Measurements from ENCODE around the gene THSD7A. TPM values are rescaled to one million over a fixed set of nuclear protein-coding genes. Genes with fewer than 3 reads are reported as not detected.

THSD7A gene
- total and polyA plus RNA-seq, 10 of the 15 experiments (the other 5 are each of a cell fraction or from before 2014, with no cell fraction given): 0.03 to 0.09 (median 0.03) TPM; not detected in 7

DNA sequence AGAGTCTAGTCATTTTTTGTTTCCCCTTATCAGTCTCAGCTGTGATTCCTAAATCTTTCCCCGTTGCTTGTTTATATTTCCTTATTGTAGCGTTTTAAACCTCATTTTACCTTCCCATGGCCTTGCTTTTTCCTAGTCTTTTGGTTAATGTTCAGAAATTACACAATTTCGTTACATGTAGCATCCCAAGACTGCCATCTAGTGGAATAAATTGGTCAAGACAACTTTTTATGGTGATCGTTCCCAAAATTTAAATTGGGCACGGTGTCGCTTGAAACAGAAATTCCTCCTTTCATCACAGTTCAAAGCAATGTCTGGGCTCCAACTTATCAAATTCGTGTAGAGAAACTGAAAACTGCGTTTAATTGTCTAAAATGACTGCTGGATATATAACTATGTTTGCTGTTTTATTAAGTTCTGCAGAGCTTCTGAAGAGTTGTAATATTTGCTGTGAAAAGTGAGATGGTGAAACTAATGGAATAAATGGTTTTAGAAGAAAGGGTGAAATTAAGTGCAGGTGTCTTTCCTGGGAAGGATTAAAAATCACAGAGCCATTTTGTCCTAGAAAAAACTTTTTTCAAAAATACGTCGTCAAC, 488.1 kb downstream of the THSD7A start:
- Histone ChIP-seq H3K27me3 (replicated peaks in 1 of 2; ENCODE audit: control insufficient read depth in 2 of 2, insufficient read depth in 2 of 2, low read length in 1 of 2) (no peaks in the 10 kb centered on the region; a peak in 1 of 4 replicates), H2AFZ (ENCODE audit: control insufficient read depth, low read depth, low read length) (no peak overlapping the region), H3K4me2 (ENCODE audit: control insufficient read depth, insufficient read depth) (no peak overlapping the region), H3K9ac (ENCODE audit: control insufficient read depth, insufficient read depth, low read length) (no peak overlapping the region), H3K4me3 (no peak overlapping the region), H3K4me1 (ENCODE audit: control insufficient read depth, insufficient read depth, low read length) (no peaks in the 10 kb centered on the region), H3K27ac (ENCODE audit: control insufficient read depth, insufficient read depth) (no peak overlapping the region), H3K9me3 (replicated peaks; ENCODE audit: control insufficient read depth, insufficient read depth, low read length) (no peaks in the 10 kb centered on the region), H3K79me2 (ENCODE audit: control insufficient read depth, insufficient read depth, low read length) (no peaks in the 10 kb centered on the region), H4K20me1 (ENCODE audit: control insufficient read depth, insufficient read depth) (no peaks in the 10 kb centered on the region), H3K36me3 (ENCODE audit: control insufficient read depth in 2 of 2, insufficient read depth in 2 of 2, low read length in 1 of 2) (no peaks in the 10 kb centered on the region)
- TF ChIP-seq, protein P1, sequence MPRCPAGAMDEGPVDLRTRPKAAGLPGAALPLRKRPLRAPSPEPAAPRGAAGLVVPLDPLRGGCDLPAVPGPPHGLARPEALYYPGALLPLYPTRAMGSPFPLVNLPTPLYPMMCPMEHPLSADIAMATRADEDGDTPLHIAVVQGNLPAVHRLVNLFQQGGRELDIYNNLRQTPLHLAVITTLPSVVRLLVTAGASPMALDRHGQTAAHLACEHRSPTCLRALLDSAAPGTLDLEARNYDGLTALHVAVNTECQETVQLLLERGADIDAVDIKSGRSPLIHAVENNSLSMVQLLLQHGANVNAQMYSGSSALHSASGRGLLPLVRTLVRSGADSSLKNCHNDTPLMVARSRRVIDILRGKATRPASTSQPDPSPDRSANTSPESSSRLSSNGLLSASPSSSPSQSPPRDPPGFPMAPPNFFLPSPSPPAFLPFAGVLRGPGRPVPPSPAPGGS (IDR thresholded peaks at IDR 0.05; ENCODE audit: borderline replicate concordance, insufficient read depth, low read depth, low read length, poor library complexity, severe bottlenecking): no peak
- TF ChIP-seq SMC3 (IDR thresholded peaks at IDR 0.05; ENCODE audit: borderline replicate concordance, low read length) (peak; percentile 32; the same call in 1 of the 2 replicates), FOXM1 (IDR thresholded peaks at IDR 0.05; ENCODE audit: low read depth, low read length) (no peak), CBFB (IDR thresholded peaks at IDR 0.05; ENCODE audit: low read depth) (no peak), NBN (IDR thresholded peaks at IDR 0.05) (no peak), MYB (IDR thresholded peaks at IDR 0.05; ENCODE audit: borderline replicate concordance, low read depth, low read length) (no peak), SMAD5 (IDR thresholded peaks at IDR 0.05; ENCODE audit: low read depth) (no peak), TAF1 (IDR thresholded peaks at IDR 0.05; ENCODE audit: borderline replicate concordance, low read depth, low read length) (no peak), FOS (IDR thresholded peaks at IDR 0.05; ENCODE audit: borderline replicate concordance, extremely low read depth, insufficient read length) (no peak), RAD21 (IDR thresholded peaks at IDR 0.05; ENCODE audit: insufficient read depth, low read depth, low read length) (peak; percentile 81), ZBED1 (IDR thresholded peaks at IDR 0.05; ENCODE audit: borderline replicate concordance) (no peak), CREB1 (IDR thresholded peaks at IDR 0.05; ENCODE audit: low read depth) (no peak), CHD2 (IDR thresholded peaks at IDR 0.05; ENCODE audit: borderline replicate concordance, low read depth, low read length) (no peak)
- TF ChIP-seq, protein P2, sequence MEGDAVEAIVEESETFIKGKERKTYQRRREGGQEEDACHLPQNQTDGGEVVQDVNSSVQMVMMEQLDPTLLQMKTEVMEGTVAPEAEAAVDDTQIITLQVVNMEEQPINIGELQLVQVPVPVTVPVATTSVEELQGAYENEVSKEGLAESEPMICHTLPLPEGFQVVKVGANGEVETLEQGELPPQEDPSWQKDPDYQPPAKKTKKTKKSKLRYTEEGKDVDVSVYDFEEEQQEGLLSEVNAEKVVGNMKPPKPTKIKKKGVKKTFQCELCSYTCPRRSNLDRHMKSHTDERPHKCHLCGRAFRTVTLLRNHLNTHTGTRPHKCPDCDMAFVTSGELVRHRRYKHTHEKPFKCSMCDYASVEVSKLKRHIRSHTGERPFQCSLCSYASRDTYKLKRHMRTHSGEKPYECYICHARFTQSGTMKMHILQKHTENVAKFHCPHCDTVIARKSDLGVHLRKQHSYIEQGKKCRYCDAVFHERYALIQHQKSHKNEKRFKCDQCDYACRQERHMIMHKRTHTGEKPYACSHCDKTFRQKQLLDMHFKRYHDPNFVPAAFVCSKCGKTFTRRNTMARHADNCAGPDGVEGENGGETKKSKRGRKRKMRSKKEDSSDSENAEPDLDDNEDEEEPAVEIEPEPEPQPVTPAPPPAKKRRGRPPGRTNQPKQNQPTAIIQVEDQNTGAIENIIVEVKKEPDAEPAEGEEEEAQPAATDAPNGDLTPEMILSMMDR (IDR thresholded peaks at IDR 0.05 in 2 of 3, conservative IDR thresholded peaks at IDR 0.05 in 1 of 3; ENCODE audit: control insufficient read depth in 2 of 3, extremely low read depth in 1 of 3, insufficient read depth in 1 of 3, low read depth in 3 of 3, low read length in 3 of 3): peak; percentile 55 to 71 (median 65); a peak in 5 of 6 replicates
- TF ChIP-seq, protein P3, sequence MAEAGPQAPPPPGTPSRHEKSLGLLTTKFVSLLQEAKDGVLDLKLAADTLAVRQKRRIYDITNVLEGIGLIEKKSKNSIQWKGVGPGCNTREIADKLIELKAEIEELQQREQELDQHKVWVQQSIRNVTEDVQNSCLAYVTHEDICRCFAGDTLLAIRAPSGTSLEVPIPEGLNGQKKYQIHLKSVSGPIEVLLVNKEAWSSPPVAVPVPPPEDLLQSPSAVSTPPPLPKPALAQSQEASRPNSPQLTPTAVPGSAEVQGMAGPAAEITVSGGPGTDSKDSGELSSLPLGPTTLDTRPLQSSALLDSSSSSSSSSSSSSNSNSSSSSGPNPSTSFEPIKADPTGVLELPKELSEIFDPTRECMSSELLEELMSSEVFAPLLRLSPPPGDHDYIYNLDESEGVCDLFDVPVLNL (IDR thresholded peaks at IDR 0.05; ENCODE audit: low read depth, low read length): no peak
- no TSS peak for BruUV-seq (replicated peaks)
- no peak for DNase-seq (ENCODE audit: low read depth, low spot score)
- SMC1A ChIA-PET (ENCODE audit: uncharacterized antibody, unreplicated experiment): interaction anchor here (1.2 to 2.1 kb wide), 3 partner anchors 126 to 707 kb away, joined by 3 to 5 read pairs (median 3); no protein-coding TSS in a partner anchor
- FAIRE-seq: no peak
- ATAC-seq: 0 out of 3 replicates have a peak, but pooled peaks have one; percentile 38
- intact Hi-C loops (cut with micrococcal nuclease; ENCODE audit: unreplicated experiment): loop anchor here (1.0 to 5.0 kb wide), 4 partner anchors 132 to 931 kb away; no protein-coding TSS in a partner anchor
- CTCF ChIA-PET: interaction anchor here (0.6 to 2.1 kb wide), 15 partner anchors 10 to 1712 kb away, joined by 3 to 12 read pairs (median 4); no protein-coding TSS in a partner anchor
- POLR2A ChIA-PET: no interaction called here
- in situ Hi-C loops (cut with MboI): loop anchor here (10.0 to 25.0 kb wide), 2 partner anchors 129 to 407 kb away; a partner anchor contains a TSS
- RAD21 ChIA-PET (ENCODE audit: unreplicated experiment): interaction anchor here (0.9 kb wide), 1 partner anchor 931 kb away, joined by 4 read pairs; no protein-coding TSS in a partner anchor
- 17% methylated on average over 10 of the region's 10 CpGs for WGBS (ENCODE audit: insufficient coverage, insufficient replicate concordance, low lambda C conversion rate, missing lambda C conversion rate)
